ENCODE results near the gene RBM6.
A peak's percentile ranks its signal among the peaks of the same experiment; 100 is the strongest.
"Not testable (repeated sequence)": the region's sequence is repeated elsewhere in the genome, so short reads cannot be mapped to it uniquely, and the experiment has no call there.

RBM6 gene

GRCh38 chr3:49914906-49915305, 25.0 kb upstream of the RBM6 start:
- no peak for DNase-seq

- no peak for DNase-seq
These were observed 23.3 kb upstream of the RBM6 start for GRCh38 chr3:49916686-49917085.

- DNase-seq: not testable (repeated sequence)
These were observed 22.0 kb upstream of the RBM6 start for GRCh38 chr3:49917806-49918590.

- DNase-seq: no peak
These were observed 15.3 kb upstream of the RBM6 start for GRCh38 chr3:49924683-49925082.

- DNase-seq: no peak
These were observed 14.5 kb upstream of the RBM6 start for GRCh38 chr3:49925485-49925884.

- no peak for DNase-seq
These were observed 13.7 kb upstream of the RBM6 start for GRCh38 chr3:49926117-49926728.

GRCh38 chr3:49927798-49928197, 12.2 kb upstream of the RBM6 start:
- no peak for DNase-seq

GRCh38 chr3:49928481-49929017, 11.4 kb upstream of the RBM6 start:
- no peak for DNase-seq

- peak; percentile 78 for DNase-seq
These were observed 10.4 kb upstream of the RBM6 start, which contains the start of gene MON1A for GRCh38 chr3:49929291-49930167. TSS of gene MON1A (minus strand) at chr3:49929811. CDS start at chr3:49913346, 16,465 bp downstream.

- no peak for DNase-seq
These were observed 9.7 kb upstream of the RBM6 start for GRCh38 chr3:49930168-49930690.

- no peak for DNase-seq
These were observed 9.0 kb upstream of the RBM6 start for GRCh38 chr3:49930922-49931321.

- not testable (repeated sequence) for DNase-seq
These were observed 7.7 kb upstream of the RBM6 start for GRCh38 chr3:49932281-49932680.

GRCh38 chr3:49937090-49937489, 2.9 kb upstream of the RBM6 start:
- no peak for DNase-seq

GRCh38 chr3:49940667-49941249, 808 bp downstream of the RBM6 start:
- DNase-seq: no peak

GRCh38 chr3:49942651-49943050, 2.7 kb downstream of the RBM6 start:
- no peak for DNase-seq

GRCh38 chr3:49952924-49953323, 13.0 kb downstream of the RBM6 start:
- no peak for DNase-seq

GRCh38 chr3:49955636-49956035, 15.7 kb downstream of the RBM6 start:
- DNase-seq: no peak

GRCh38 chr3:49966233-49966942, 26.4 kb downstream of the RBM6 start:
- DNase-seq: no peak

GRCh38 chr3:49967291-49967690, 27.3 kb downstream of the RBM6 start:
- DNase-seq: no peak

GRCh38 chr3:49968346-49968745, 28.4 kb downstream of the RBM6 start:
- DNase-seq: no peak

GRCh38 chr3:49972656-49973055, 32.7 kb downstream of the RBM6 start:
- DNase-seq: no peak

- DNase-seq: no peak
These were observed 37.0 kb downstream of the RBM6 start for GRCh38 chr3:49976942-49977341.
